ENCODE data around the gene DHX34.
"Not testable (repeated sequence)": the region's sequence is repeated elsewhere in the genome, so short reads cannot be mapped to it uniquely, and the experiment has no call there.

DHX34 gene

GRCh38 chr19:47372603-47373002 lies 23.5 kb downstream of the DHX34 start:
- DNase-seq = no peak

GRCh38 chr19:47373246-47374240 lies 24.4 kb downstream of the DHX34 start:
- DNase-seq = no peak

GRCh38 chr19:47374876-47375693 lies 26.0 kb downstream of the DHX34 start:
- DNase-seq = no peak

- no peak for DNase-seq
Observed at GRCh38 chr19:47375694-47376588, 26.8 kb downstream of the DHX34 start.

- no peak for DNase-seq
Observed at GRCh38 chr19:47376589-47377144, 27.6 kb downstream of the DHX34 start.

- no peak for DNase-seq
Observed at GRCh38 chr19:47377208-47377701, 28.1 kb downstream of the DHX34 start.

GRCh38 chr19:47377801-47378200 lies 28.7 kb downstream of the DHX34 start:
- no peak for DNase-seq

- no peak for DNase-seq
Observed at GRCh38 chr19:47378246-47378645, 29.1 kb downstream of the DHX34 start.

GRCh38 chr19:47379381-47379938 lies 30.3 kb downstream of the DHX34 start:
- no peak for DNase-seq

- no peak for DNase-seq
Observed at GRCh38 chr19:47380559-47380958, 31.4 kb downstream of the DHX34 start.

- DNase-seq = no peak
Observed at GRCh38 chr19:47381121-47381520, 32.0 kb downstream of the DHX34 start.

- DNase-seq = no peak
Observed at GRCh38 chr19:47381653-47382279, 32.7 kb downstream of the DHX34 start.

GRCh38 chr19:47383890-47384289 lies 34.8 kb downstream of the DHX34 start:
- DNase-seq = not testable (repeated sequence)

GRCh38 chr19:47384533-47384932 lies 35.4 kb downstream of the DHX34 start:
- not testable (repeated sequence) for DNase-seq

- not testable (repeated sequence) for DNase-seq
Observed at GRCh38 chr19:47386582-47386981, 37.5 kb downstream of the DHX34 start.

GRCh38 chr19:47387623-47388022 lies 38.5 kb downstream of the DHX34 start:
- not testable (repeated sequence) for DNase-seq

GRCh38 chr19:47388721-47389120 lies 39.6 kb downstream of the DHX34 start:
- DNase-seq = not testable (repeated sequence)

- no peak for DNase-seq
Observed at GRCh38 chr19:47389150-47389556, 40.0 kb downstream of the DHX34 start.

- DNase-seq = no peak
Observed at GRCh38 chr19:47390533-47391488, 41.7 kb downstream of the DHX34 start.
